Hematopoietic multipotent progenitor cell treated with erythropoietin and hydrocortisone succinate and interleukin-3 and kit ligand, for 17 days (in vitro differentiated cells): ENCODE measurements around the gene KRTAP10-7.
"Not testable (repeated sequence)": the region's sequence is repeated elsewhere in the genome, so short reads cannot be mapped to it uniquely, and the experiment has no call there.

Experiments
- DNase-seq: peaks from one replicate; pipeline ENCODE4 v3.0.0-alpha.2; 2015; ENCODE audit warnings: low spot score

The KRTAP10-7 gene, protein sequence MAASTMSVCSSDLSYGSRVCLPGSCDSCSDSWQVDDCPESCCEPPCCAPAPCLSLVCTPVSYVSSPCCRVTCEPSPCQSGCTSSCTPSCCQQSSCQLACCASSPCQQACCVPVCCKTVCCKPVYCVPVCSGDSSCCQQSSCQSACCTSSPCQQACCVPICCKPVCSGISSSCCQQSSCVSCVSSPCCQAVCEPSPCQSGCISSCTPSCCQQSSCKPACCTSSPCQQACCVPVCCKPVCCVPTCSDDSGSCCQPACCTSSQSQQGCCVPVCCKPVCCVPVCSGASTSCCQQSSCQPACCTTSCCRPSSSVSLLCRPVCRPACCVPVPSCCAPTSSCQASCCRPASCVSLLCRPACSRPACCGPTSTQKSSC

DNA sequence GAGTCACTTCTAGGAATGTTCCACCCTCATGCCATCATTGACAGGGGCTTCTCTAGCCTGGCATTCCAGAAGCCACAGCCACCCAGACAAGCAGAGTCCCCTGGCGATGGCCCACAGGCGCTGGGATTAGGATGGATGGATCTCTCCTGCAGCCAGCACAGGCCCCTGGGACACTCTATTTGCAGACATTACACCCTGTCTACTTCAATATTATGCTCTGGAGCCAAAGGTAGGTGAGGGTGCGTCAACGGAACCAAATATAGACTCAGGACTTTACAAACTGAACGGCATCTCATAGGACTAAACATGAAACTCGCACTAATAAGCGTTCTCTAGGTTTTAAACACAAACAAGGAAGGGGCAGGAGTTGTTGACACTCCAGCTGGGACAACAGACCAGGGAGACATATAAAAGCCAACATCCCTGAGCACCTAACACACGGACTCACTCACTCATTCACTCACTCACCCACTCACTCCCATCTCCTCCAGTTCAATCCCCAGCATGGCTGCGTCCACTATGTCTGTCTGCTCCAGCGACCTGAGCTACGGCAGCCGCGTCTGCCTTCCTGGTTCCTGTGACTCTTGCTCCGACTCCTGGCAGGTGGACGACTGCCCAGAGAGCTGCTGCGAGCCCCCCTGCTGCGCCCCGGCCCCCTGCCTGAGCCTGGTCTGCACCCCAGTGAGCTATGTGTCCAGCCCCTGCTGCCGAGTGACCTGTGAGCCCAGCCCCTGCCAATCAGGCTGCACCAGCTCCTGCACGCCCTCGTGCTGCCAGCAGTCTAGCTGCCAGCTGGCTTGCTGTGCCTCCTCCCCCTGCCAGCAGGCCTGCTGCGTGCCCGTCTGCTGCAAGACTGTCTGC, at the start of gene KRTAP10-7:
Gene KRTAP10-7, plus strand, starts transcription at position 480 of the 861 bp plus-strand sequence. Its CDS starts 25 bp downstream, at position 505.
- DNase-seq: not testable (repeated sequence)

DNA sequence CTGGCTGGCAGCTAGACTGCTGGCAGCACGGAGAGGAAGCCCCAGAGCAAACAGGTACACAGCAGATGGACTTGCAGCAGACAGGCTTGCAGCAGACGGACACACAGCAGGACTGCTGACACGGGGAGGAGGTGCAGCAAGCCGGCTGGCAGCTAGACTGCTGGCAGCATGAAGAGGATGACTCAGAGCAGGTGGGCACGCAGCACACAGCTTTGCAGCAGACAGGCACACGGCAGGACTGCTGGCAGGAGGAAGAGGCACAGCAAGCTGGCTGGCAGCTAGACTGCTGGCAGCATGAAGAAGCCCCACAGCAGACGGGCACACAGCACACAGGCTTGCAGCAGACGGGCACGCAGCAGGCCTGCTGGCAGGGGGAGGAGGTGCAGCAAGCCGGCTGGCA, 49.6 kb upstream of the KRTAP10-7 start:
- DNase-seq: no peak

DNA sequence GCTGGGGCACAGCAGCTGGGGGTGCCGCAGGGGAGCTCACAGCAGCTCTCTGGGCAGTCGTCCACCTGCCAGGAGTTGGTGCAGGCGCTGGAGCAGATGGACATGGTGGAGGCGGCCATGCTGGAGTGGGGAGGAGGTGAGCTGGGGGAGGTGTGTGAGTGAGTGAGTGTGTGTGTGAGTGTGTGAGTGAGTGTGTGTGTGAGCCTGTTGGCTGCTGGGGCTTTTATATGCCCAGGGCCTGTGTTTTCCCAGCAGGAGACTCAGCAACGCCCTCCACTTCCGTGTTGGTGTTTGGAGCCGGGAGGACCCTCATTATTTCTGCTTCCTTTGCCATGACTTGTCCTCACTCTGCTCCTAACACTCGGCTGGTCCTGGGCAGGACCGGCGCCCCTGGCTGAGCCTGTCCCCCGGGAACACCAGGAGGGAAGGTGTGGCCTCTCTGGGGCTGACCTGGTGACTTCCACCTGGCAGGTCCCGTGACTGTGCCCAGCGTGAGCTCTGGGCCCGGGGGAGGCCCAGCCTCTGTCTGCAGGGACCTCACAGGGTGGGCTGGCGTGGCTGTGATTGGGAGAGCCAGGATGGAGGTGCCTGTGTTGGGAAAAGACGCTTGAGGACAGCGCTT, 48.9 kb upstream of the KRTAP10-7 start, which contains the start of gene KRTAP10-2:
Gene KRTAP10-2, minus strand, starts transcription at position 166 of the 622 bp plus-strand sequence. Its CDS starts 47 bp downstream, at position 119.
- DNase-seq: no peak

DNA sequence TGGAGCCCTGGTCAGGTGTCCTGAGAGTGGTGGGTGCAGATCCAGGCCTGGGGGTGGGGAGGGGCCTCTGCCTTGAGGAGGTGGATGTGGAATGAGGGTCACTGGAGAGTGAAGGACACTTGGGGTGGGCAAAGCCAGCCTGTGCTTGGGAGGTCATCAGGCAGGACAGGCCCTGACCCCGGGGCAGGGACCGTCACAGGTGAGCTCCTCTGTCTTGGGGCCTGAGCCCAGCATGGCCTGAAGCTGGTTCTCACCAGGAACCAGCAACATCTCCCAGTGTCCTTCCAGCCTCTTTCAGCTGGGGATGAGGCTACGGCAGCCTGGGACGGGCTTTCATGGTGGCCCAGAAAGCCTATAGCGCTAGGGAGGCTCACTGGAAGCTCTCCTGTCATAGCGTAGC, 48.3 kb upstream of the KRTAP10-7 start:
- DNase-seq: no peak

DNA sequence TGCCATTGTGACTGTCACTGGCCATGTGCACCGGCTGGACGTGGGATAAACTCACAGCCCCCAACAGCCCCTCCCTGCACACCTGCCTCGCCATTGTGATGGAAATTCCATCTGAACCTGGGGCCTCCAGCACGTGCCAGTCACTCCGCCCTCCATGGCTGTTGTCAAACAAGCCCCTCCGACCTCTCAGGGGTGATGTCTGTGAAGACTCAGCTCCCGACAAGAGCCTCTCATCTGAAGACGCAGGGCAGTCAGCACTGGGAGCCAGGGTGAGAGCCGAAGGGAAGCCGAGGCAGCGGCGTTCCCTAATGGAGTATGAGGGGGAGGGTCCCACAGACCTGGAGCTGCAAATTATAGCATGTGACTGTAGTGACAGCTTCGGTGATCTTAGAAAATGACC, 47.7 kb upstream of the KRTAP10-7 start:
- DNase-seq: no peak

DNA sequence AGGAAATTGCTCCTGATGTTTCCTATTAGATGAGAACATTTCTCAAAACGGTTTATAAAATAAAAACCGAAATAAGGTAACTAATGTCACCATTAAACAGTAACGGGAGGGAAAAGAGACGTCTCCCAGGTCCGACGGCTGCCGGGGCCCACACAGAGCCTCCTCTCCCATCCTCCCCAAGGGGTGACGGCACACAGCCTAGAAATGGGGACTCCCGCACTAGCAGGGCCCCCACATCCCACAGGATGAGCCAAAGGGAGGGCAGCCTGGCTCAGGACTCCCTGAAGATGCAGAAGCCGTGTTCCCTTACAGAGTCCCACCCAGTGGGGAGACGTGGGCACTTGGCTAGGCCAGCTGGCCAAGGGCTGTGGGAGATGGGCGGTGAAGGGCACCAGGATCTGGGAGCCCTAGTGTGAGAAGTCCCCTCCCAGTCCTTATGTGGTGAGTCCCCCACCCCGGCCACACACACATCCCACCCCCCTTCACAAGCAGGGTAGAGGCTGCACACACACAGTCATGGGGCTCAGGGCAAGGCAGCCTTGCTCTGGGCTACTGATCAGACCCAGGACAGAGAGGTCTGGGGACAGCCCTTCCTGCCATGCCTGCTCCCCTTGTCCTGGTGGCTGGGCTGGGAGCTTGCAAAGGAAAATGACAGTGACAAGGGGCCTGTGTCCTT, 45.1 kb upstream of the KRTAP10-7 start:
- DNase-seq: no peak

DNA sequence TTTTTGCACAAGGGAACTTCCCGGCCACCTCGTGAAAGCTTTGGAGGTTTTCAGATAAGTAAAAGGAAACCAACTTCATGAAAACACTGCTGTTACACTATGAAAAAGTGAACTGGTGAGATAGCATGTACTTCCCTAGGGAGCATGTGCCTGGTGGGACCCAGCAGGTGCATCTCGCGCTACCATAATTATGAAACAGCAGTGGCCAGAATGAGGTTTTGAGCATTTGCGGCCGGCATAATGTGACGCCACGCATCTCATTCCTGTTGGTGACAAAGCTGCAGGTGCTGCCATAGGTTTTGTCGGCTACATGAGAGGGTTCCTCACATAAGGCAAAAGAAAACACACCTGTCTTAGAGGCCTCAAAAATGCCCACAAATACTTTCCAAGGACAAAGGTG, 43.5 kb upstream of the KRTAP10-7 start:
- DNase-seq: no peak

DNA sequence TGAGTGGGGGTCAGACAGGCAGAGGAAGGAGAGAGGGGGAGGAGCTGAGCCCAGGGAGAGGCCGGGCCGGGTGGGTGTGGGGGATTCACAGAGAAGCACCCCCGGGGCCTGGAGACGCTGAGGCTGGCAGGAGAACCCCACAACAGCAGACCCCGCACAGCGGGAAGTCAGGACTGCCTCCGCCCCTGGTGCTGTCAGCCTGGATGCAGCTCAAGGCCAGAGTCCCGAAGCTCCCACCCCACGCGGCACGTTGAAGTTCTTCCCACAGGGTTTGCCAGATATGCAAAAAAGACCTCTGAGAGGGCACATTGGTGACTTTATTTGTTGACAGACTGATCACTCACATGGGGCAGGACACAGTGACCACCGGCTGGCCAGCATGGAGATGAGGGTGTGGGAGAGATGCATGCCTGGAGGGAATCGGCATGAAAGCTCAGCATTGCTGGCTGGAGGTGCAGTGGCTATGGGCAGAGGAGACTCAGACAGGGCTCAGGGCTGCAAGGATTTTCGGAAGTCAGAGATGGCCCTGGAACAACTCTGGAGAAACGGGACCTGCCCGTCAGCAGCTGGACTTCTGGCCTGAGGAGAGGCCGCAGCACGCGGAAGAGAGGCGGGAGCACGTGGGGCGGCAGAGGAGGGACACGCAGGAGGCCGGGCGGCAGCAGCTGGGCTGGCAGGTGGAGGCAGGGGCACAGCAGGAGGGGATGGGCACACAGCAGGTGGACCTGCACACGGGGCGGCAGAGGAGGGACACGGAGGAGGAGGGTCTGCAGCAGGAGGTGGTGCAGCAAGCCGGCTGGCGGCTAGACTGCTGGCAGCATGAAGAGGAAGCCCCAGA, 42.7 kb upstream of the KRTAP10-7 start:
- no peak for DNase-seq

DNA sequence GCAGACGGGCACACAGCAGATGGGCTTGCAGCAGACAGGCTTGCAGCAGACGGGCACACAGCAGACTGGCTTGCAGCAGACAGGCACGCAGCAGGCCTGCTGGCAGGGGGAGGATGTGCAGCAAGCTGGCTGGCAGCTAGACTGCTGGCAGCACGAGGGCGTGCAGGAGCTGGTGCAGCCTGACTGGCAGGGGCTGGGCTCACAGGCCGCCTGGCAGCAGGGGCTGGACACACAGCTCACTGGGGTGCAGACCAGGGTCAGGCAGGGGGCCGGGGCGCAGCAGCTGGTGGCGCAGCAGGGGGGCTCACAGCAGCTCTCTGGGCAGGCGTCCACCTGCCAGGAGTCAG, 42.1 kb upstream of the KRTAP10-7 start:
- not testable (repeated sequence) for DNase-seq

DNA sequence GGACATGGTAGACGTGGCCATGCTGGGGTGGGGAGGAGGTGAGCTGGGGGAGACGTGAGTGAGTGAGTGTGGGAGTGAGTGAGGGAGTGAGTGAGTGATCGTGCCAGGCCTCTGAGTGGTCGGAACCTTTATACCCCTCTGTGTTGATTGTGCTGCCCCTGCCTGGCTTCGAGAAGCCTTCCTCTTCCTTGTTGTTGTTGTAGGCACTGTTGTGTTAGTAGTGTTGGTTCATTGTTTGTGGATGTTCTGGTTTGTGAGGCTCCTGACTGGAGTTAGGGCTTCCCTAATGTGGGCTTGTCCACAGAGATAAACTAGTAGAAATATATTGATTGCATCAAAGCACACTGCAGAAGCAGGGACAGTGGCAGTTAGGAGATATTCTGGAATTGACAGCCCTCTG, 41.7 kb upstream of the KRTAP10-7 start, which contains the start of gene KRTAP10-3:
Gene KRTAP10-3, minus strand, starts transcription at position 101 of the 400 bp plus-strand sequence. Its CDS starts 80 bp downstream, at position 21.
- no peak for DNase-seq

DNA sequence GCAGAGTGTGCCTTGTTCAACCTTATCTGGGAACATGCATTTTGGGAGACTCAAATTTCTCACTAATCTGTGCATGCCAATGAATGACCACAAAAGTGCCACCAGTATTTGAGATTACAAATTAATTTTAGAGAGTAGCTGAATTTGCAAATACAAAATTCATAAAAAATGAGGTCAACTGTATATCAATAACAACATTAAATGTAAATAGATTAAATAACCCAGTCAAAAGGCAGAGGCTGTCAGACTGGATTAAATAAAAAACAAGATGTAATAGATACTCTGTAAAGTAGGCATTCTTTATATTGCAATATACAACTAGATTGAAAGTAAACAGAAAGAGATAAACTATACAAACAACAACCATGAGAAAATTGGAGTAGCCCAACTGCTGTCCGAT, 36.3 kb upstream of the KRTAP10-7 start:
- DNase-seq: no peak

DNA sequence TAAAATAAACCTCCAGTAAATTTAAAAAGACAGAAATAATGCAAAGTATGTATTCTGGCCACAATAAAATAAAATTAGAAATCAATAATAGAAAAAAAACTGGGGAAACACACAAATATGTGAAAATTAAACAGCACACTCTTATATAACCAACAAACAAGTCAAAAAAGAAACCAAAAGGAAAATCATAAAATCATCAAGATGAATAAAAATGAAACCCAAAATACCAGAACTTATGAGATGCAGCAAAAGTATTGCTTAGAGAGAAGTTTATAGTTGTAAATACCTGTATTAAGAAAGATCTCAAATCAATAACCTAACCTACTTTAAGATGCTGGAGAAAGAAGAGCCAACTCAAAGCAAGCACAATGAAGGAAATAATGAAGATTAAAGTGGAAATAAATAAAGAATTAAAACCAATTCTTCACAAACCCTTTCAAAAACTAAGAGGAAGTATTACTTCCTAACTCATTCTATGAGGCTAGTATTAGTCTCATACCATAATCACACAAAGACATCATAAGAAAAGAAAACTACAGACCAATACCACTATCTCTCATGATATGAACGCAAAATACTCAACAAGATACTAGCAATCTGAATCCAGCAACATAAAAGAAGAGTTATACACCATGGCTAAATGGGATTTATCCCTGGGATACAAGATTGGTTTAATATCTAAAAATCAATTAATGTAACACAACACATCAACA, 35.4 kb upstream of the KRTAP10-7 start:
- no peak for DNase-seq

DNA sequence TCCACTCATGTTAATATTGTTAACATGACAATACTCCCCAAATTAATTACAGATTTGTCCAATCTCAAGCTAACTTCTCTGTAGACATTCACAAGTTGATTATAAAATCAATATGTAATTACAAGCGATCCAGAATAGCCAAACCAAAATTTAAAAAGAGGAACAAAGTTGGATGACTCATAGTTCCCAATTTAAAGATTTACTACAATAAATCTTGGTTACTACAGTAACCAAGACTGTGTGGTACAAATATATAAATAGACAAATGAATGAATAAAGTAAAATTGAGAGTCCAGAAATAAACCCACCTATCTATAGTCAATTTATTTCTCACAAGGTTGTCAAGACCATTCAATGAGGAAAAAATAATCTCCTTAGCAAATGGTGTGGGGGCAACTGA, 34.0 kb upstream of the KRTAP10-7 start:
- no peak for DNase-seq

DNA sequence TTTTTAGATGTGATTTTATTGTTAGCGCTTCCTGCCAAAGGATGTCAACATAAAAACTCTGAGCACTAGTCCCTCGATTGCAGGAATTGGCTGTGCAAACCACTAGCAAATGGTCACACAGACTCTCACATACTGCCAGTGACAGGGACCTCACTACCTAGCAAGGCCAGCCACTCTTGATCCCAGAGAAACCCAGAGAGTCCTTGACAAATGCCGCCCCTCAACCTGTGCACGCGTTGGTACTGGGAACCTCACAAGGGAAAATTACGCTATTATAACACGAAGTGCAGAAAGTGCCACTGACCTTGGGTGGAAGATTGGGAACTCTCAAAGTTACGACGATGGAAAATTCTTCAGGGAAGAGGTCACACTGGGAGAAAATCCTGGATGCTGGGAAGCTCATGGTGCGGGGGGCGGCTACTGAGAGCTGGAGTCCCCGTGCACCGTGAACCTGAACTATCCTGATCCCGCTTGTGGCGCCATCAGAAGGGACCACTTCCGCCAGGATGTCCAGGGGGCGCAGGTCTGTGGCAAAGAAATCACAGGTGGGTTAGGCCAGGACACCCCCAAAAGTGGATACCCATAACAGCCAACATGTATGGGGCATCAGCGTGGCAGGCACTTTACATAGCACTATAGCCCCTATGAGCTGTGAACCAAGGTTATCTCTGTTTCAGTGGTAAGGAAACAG, 32.8 kb upstream of the KRTAP10-7 start:
- no peak for DNase-seq

DNA sequence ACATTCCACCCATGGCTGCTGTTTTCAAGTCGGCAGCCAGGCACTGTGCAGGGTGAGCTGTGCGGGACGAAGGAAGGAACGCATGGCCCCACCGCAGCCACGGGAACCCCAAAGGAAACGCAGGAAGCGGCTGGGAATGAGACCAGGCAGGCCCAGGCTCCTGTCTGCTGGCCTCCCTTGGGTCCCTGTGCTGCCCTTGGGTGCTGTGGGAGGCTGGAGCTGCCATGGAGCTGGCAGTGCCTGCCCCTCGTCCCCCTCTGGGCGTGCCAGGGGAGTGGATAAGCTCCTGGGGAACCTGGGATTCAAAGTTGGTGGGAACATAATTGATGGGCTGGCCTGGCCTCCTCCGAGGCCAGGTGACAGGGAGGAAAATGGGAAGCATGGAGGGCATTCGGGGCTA, 32.1 kb upstream of the KRTAP10-7 start:
- no peak for DNase-seq

DNA sequence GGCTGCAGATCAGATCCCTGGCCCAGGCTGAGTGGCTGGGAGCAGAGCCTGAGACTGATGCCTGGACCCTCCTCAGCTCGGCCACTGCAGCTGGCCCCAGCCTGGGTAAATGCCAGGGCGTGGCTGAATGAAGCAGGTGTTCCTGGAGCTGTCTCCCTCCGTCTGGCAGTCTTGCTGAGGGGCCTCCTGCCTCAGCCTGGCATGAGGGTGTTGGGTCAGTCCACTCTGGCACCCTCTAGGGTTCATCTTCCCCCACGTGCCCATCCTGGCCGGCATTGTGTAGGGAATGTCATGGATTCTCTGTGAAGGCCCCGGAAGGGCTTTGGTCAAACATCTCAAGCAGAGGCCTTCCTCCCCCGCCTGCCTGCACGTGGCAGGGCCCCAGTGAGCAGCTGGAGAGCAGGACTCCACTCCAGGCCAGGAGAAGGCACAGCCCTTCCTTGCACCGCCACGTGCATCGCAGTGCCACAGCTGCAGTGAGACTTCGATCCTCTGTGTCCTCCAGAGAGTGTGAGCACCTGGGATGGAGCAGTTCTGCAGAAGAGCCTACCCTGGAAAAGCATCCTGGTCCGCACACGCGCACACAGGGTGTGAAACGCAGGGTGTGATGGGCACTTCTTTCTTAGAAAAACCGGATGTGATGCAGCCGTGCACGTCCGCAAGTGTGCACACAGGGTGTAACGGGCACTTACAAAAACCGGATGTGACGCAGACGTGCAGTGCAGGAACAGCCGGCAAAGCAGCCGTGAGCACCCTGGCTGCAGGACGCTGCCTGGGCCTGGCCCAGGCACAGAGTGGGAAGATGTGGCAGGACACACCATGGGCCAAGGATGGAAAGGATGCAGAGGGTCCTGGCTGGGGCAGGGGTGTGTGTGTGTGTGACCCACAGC, 31.5 kb upstream of the KRTAP10-7 start:
- DNase-seq: no peak

DNA sequence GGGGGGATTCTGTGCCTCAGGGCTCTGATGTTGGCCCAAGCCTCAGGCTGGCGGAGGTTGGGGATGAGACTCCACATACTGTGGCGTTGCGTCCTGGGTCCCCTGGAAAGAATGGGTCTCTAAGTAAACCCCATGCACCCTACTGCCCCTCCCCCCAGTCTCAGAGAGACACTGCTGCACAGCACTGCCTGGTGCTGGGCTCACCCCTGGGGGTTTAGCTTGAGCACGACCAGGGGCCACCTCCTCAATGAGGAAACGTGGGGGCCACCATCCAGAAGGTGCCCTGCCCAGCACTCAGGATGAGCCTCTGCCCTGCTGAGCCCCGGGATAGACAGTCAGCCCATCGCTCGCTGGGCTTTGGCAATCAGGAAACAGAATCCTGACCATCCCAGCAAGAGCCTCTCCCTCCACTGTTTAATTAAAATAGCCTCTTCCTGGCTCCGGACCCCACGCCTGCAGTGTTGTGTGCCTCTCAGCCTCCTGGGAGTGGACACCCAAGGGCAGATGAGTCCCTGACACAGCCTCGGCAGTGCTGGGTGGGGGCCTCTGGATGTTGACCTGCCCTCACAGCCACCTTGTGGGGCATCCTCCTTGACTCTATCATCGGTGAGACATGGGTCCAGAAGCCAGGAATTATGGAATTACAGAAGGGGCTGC, 30.4 kb upstream of the KRTAP10-7 start:
- DNase-seq: no peak

DNA sequence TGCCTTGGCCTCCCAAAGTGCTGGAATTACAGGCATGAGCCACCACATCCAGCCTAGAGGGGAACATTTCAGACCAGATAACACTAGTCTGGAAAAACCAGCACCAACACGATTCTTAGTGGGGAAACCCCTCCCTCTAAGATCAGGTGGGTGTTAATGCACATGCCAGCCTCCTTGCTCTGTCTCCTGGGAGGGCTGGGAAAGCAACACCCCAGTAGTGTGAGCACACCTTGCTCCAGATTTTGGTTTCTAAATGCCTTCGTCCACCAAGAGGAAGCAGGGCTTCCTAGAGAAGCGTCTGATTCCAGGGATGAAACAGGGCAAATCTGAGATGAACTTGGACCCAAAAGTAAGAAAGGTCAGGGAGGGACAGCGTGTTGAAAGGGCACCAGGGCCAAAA, 29.1 kb upstream of the KRTAP10-7 start:
- DNase-seq: no peak
